BJ (cell line): ENCODE measurements around the gene GOLT1A. TPM values are rescaled to one million over a fixed set of nuclear protein-coding genes. Genes with fewer than 3 reads are reported as not detected.

Source experiments
- CTCF ChIA-PET: fragments of 350-600 bp; formaldehyde crosslinking; extraction: SDS; loops from one replicate; lab custom pipeline; 2021; ENCODE audit warnings: antibody characterized with exemption, inconsistent platforms; lab: Yijun Ruan, JAX
- POLR2A ChIA-PET: fragments of 300-600 bp; sonication (Branson Sonifier 250); formaldehyde crosslinking; extraction: SDS; loops from one replicate; lab custom pipeline; 2021; ENCODE audit warnings: antibody characterized with exemption; lab: Charles Lee
- DNase-seq: peaks from one replicate; pipeline ENCODE4 v3.0.0-alpha.2; 2011; ENCODE audit warnings: low read depth
- H3K27me3 ChIP-seq: 2 replicates; pipeline ENCODE4 v1.6.0; 2011; ENCODE audit warnings: low read length; ENCODE audit not compliant: control insufficient read depth, insufficient read depth
- H3K36me3 ChIP-seq: 2 replicates; pipeline ENCODE4 v1.5.1; 2011; ENCODE audit warnings: low read length; ENCODE audit not compliant: control insufficient read depth, insufficient read depth
- H3K4me3 ChIP-seq: 2 replicates; pipeline ENCODE4 v1.5.1; 2011; ENCODE audit warnings: low read depth, mild to moderate bottlenecking, control low read depth, low read length
- polyA plus RNA-seq: library from polyadenylated mRNA; depleted of rRNA; stranded (reverse); fragments of >200 nt; gene quantifications from 2 replicates; pipeline ENCODE4 v1.2.3, GENCODE V29; 2011
- TF ChIP-seq, protein P1 (sequence below): IDR thresholded peaks from 2 replicates; pipeline ENCODE4 v1.5.1; 2011; ENCODE audit warnings: low read depth, mild to moderate bottlenecking, control low read depth, inconsistent platforms, low read length, moderate library complexity; ENCODE audit not compliant: insufficient read depth

GOLT1A gene
- polyA plus RNA-seq, 1 experiment = 0.21 TPM

DNA sequence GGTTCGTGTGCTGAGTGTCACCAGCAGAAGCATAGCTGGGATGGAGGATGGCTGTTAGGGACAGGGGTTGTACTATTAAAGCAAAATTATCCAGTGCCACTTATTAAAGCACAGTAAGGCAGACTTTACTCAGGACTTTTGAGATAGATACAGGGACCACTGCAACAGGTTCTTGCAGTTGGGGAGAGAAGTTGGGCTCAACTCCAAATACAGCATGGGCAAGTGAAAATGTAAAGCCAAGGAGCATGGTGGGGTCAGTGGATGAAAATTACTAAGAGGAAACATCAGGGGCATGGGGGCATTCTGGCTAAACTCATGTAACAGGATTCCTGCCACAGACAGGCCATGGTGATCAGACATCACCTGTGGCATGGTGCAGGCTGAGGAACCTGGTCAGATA, 32.7 kb downstream of the GOLT1A start:
- no peak for DNase-seq
- ChIA-PET POLR2A (no interaction called here), CTCF (interaction anchor here (0.9 to 2.5 kb wide), 5 partner anchors 9 to 33 kb away, joined by 3 to 13 read pairs (median 3); partner anchors contain the start of gene GOLT1A)
- TF ChIP-seq, protein P1, sequence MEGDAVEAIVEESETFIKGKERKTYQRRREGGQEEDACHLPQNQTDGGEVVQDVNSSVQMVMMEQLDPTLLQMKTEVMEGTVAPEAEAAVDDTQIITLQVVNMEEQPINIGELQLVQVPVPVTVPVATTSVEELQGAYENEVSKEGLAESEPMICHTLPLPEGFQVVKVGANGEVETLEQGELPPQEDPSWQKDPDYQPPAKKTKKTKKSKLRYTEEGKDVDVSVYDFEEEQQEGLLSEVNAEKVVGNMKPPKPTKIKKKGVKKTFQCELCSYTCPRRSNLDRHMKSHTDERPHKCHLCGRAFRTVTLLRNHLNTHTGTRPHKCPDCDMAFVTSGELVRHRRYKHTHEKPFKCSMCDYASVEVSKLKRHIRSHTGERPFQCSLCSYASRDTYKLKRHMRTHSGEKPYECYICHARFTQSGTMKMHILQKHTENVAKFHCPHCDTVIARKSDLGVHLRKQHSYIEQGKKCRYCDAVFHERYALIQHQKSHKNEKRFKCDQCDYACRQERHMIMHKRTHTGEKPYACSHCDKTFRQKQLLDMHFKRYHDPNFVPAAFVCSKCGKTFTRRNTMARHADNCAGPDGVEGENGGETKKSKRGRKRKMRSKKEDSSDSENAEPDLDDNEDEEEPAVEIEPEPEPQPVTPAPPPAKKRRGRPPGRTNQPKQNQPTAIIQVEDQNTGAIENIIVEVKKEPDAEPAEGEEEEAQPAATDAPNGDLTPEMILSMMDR = no peak
- Histone ChIP-seq H3K36me3 (no peaks in the 10 kb centered on the region), H3K4me3 (no peak overlapping the region), H3K27me3 (no peaks in the 10 kb centered on the region)

- DNase-seq = no peak
- Histone ChIP-seq H3K4me3 (no peak overlapping the region), H3K27me3 (no peaks in the 10 kb centered on the region), H3K36me3 (no peaks in the 10 kb centered on the region)
- TF ChIP-seq, protein P1 = no peak
- CTCF ChIA-PET = interaction anchor here (1.1 to 2.5 kb wide), 5 partner anchors 10 to 27 kb away, joined by 3 to 13 read pairs (median 7); no protein-coding TSS in a partner anchor
- POLR2A ChIA-PET = no interaction called here
Observed at GRCh38 chr1:204180133-204180532, 33.7 kb downstream of the GOLT1A start.

GRCh38 chr1:204178487-204179281, 35.1 kb downstream of the GOLT1A start:
- Histone ChIP-seq H3K4me3 (no peak overlapping the region), H3K27me3 (no peaks in the 10 kb centered on the region), H3K36me3 (no peaks in the 10 kb centered on the region)
- POLR2A ChIA-PET = no interaction called here
- CTCF ChIA-PET = interaction anchor here (2.4 to 5.5 kb wide), 3 partner anchors 16 to 28 kb away, joined by 12 to 30 read pairs (median 13); no protein-coding TSS in a partner anchor
- no peak for DNase-seq
- TF ChIP-seq, protein P1 = no peak

DNA sequence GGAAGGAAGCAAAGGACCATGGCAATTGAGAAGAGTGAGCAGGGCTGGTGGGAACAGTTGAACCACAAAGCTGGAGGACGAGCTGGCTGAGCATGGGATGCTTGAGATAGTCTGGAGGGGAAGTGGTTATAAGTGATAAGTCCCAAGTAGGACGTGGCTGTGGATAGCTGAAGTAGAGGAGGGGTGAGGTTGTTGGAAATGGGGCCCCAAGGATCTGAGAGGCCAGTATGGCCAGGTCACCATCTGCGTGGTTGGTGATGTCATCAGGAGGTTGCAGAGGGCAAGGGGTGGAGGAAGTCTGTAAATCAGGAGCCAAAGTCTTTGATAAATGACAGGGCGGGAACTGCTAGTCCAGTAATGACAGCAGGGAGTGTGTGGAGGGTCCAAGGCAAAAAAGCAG, 36.7 kb downstream of the GOLT1A start:
- no peaks in the 10 kb centered on the region for H3K27me3 ChIP-seq
- DNase-seq = no peak
- TF ChIP-seq, protein P1 = no peak
- H3K36me3 ChIP-seq = no peaks in the 10 kb centered on the region
- ChIA-PET POLR2A (no interaction called here), CTCF (interaction anchor here (1.2 to 5.5 kb wide), 2 partner anchors 9 to 29 kb away, joined by 4 to 30 read pairs; no protein-coding TSS in a partner anchor)
- no peak overlapping the region for H3K4me3 ChIP-seq

- POLR2A ChIA-PET = no interaction called here
- CTCF ChIA-PET = interaction anchor here (1.7 to 5.5 kb wide), 3 partner anchors 12 to 30 kb away, joined by 6 to 30 read pairs (median 15); no protein-coding TSS in a partner anchor
- TF ChIP-seq, protein P1 = no peak
Observed at GRCh38 chr1:204176049-204176448, 37.7 kb downstream of the GOLT1A start.

More at GRCh38 chr1:204176049-204176448, 37.7 kb downstream of the GOLT1A start:
- DNase-seq = no peak
- Histone ChIP-seq H3K4me3 (no peak overlapping the region), H3K36me3 (no peaks in the 10 kb centered on the region), H3K27me3 (no peaks in the 10 kb centered on the region)
